OCI-LY1 (cell line): Measurements from ENCODE around the gene CXCL3.

Experiments
- CTCF ChIP-seq: fragments of 200-600 bp; sonication (generic), shearing (Covaris generic); IDR thresholded peaks from 2 replicates; pipeline ENCODE4 v1.5.1; 2017; ENCODE audit warnings: mild to moderate bottlenecking, antibody characterized with exemption, low read length, moderate library complexity, mixed read lengths
- EZH2 ChIP-seq: fragments of 200-600 bp; sonication (generic), shearing (Covaris generic); IDR thresholded peaks from 2 replicates; pipeline ENCODE4 v1.8.0; 2017; ENCODE audit warnings: borderline replicate concordance, mixed run types, mild to moderate bottlenecking, antibody characterized with exemption, low read length, moderate library complexity, mixed read lengths

- no peak for TF ChIP-seq CTCF
- TF ChIP-seq EZH2: no peak
These were observed 6.8 kb upstream of the CXCL3 start for GRCh38 chr4:74045247-74045646.
